RWPE1 (cell line): ENCODE measurements around the gene RPL21.

Experiments
- CTCF ChIA-PET: fragments of 350-600 bp; sonication (Branson Sonifier 250); formaldehyde crosslinking; extraction: SDS; loops from one replicate; lab custom pipeline; 2021; lab: Yijun Ruan, JAX
- POLR2A ChIA-PET: fragments of 400-600 bp; formaldehyde crosslinking; extraction: SDS; loops from one replicate; lab custom pipeline; 2020; ENCODE audit warnings: antibody characterized with exemption; ENCODE audit not compliant: low non-redundant PET; lab: Yijun Ruan, JAX
- DNase-seq: peaks from one replicate; pipeline ENCODE4 v3.0.0; 2012; ENCODE audit warnings: low spot score
- H3K27ac ChIP-seq: fragments of 450-650 bp; 2 replicates; pipeline ENCODE4 v1.5.1; 2017
- CTCF ChIP-seq: fragments of 450-650 bp; conservative IDR thresholded peaks from 2 replicates; pipeline ENCODE4 v1.5.1; 2017; ENCODE audit warnings: low read depth, mild to moderate bottlenecking

RPL21 gene

GRCh38 chr13:27271570-27272096, 20.3 kb downstream of the RPL21 start:
- H3K27ac ChIP-seq = no peak overlapping the region
- CTCF ChIA-PET = interaction anchor here (1.0 to 1.5 kb wide), 2 partner anchors 8 to 87 kb away, joined by 8 to 9 read pairs; no protein-coding TSS in a partner anchor
- DNase-seq = no peak
- POLR2A ChIA-PET = no interaction called here
- TF ChIP-seq CTCF = no peak

GRCh38 chr13:27273658-27274425, 22.5 kb downstream of the RPL21 start:
- no peak for TF ChIP-seq CTCF
- no peak for DNase-seq
- ChIA-PET POLR2A (no interaction called here), CTCF (interaction anchor here (0.6 kb wide), 2 partner anchors 57 to 98 kb away, joined by 3 read pairs; no protein-coding TSS in a partner anchor)
- no peak overlapping the region for H3K27ac ChIP-seq

DNA sequence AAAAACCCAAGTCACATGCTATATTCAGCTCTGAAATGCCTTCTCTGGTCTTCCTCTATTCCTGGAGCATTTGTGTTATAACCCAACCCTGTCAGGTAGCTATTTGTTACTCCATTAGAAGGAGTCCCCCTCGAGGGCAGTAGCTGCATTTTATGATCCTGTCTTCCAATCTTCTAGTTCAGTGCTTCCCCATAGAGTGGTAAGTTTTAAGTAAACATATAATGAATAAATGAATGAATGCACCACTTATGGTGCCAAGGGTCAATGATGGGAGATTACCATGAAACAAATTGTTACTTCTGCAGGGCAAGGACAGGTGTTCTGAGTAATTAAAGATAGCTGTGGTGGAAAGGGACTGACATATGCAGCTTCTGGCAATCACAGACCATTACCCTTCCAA, 23.3 kb downstream of the RPL21 start:
- no peak for TF ChIP-seq CTCF

GRCh38 chr13:27276188-27276587, 24.8 kb downstream of the RPL21 start:
- ChIA-PET POLR2A (no interaction called here), CTCF (no interaction called here)
- no peak overlapping the region for H3K27ac ChIP-seq
- no peak for DNase-seq
- TF ChIP-seq CTCF = no peak

More for the DNA sequence above, 23.3 kb downstream of the RPL21 start:
- ChIA-PET POLR2A (interaction anchor here (0.5 kb wide), 1 partner anchor 388 kb away, joined by 3 read pairs; no protein-coding TSS in a partner anchor), CTCF (interaction anchor here (0.6 to 1.1 kb wide), 2 partner anchors 29 to 87 kb away, joined by 3 to 4 read pairs; no protein-coding TSS in a partner anchor)
- no peak for DNase-seq
- no peak overlapping the region for H3K27ac ChIP-seq

DNA sequence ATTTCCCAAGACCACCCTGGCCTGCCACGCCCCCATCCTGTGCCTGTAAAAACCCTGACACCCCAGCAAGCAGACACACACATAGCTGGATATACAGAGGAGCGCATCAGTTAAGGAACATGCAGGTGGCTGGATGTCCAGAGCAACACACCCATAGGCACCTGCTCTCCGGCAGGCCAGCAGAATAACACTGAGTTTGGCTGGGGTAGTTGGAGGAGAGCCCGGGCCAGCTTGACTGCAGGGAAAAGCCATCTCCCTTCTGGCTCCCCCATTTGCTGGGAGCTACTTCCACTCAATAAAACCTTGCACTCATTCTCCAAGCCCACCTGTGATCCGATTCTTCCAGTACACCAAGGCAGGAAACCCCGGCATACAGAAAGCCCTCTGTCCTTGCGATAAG, 28.1 kb downstream of the RPL21 start:
- POLR2A ChIA-PET = no interaction called here
- no peak for DNase-seq
- H3K27ac ChIP-seq = no peak overlapping the region
- CTCF ChIA-PET = interaction anchor here (0.6 to 1.2 kb wide), 3 partner anchors 8 to 547 kb away, joined by 3 to 9 read pairs (median 3); no protein-coding TSS in a partner anchor
- no peak for TF ChIP-seq CTCF

- DNase-seq = no peak
- CTCF ChIA-PET = interaction anchor here (0.6 to 1.2 kb wide), 4 partner anchors 9 to 546 kb away, joined by 3 to 9 read pairs (median 6); no protein-coding TSS in a partner anchor
- TF ChIP-seq CTCF = no peak
- POLR2A ChIA-PET = no interaction called here
- no peak overlapping the region for H3K27ac ChIP-seq
Observed at GRCh38 chr13:27280009-27280656, 28.8 kb downstream of the RPL21 start.
